ENCODE results near the gene IFT122.

IFT122 gene

GRCh38 chr3:129504471-129505100 is 64.6 kb downstream of the IFT122 start:
- Histone ChIP-seq H3K4me1 (no peaks in the 10 kb centered on the region), H3K27ac (no peak overlapping the region), H3K79me2 (no peaks in the 10 kb centered on the region)

GRCh38 chr3:129505341-129505740 is 65.3 kb downstream of the IFT122 start:
- H3K27me3 ChIP-seq (ENCODE audit: control insufficient read depth, insufficient read depth, low read length) = no peaks in the 10 kb centered on the region
- no peak for TF ChIP-seq CTCF (IDR thresholded peaks at IDR 0.05)
- H3K27ac ChIP-seq = no peak overlapping the region
- H3K4me3 ChIP-seq (ENCODE audit: low read depth, low read length) = no peak overlapping the region
- H3K9ac ChIP-seq = no peak overlapping the region
- no peaks in the 10 kb centered on the region for H3K9me3 ChIP-seq (ENCODE audit: control insufficient read depth, low read length)
- no peaks in the 10 kb centered on the region for H3K36me3 ChIP-seq (ENCODE audit: control insufficient read depth, insufficient read depth, low read length)
- H3K4me1 ChIP-seq = no peaks in the 10 kb centered on the region
- H3K4me2 ChIP-seq (ENCODE audit: low read length) = no peak overlapping the region
- no peak overlapping the region for H2AFZ ChIP-seq
- H3K79me2 ChIP-seq = no peaks in the 10 kb centered on the region

More at GRCh38 chr3:129504471-129505100, 64.6 kb downstream of the IFT122 start:
- H3K4me2 ChIP-seq (ENCODE audit: low read length) = no peak overlapping the region
- no peak overlapping the region for H3K4me3 ChIP-seq (ENCODE audit: low read depth, low read length)
- no peaks in the 10 kb centered on the region for H3K36me3 ChIP-seq (ENCODE audit: control insufficient read depth, insufficient read depth, low read length)
- no peak overlapping the region for H3K9ac ChIP-seq
- no peak overlapping the region for H2AFZ ChIP-seq
- H3K9me3 ChIP-seq (ENCODE audit: control insufficient read depth, low read length) = no peaks in the 10 kb centered on the region
- no peak for TF ChIP-seq CTCF (IDR thresholded peaks at IDR 0.05)
- no peaks in the 10 kb centered on the region for H3K27me3 ChIP-seq (ENCODE audit: control insufficient read depth, insufficient read depth, low read length)

GRCh38 chr3:129506231-129506742 is 66.3 kb downstream of the IFT122 start:
- Histone ChIP-seq H3K36me3 (ENCODE audit: control insufficient read depth, insufficient read depth, low read length) (no peaks in the 10 kb centered on the region), H3K27me3 (ENCODE audit: control insufficient read depth, insufficient read depth, low read length) (no peaks in the 10 kb centered on the region), H3K27ac (no peak overlapping the region), H2AFZ (no peak overlapping the region), H3K4me1 (no peaks in the 10 kb centered on the region), H3K79me2 (no peaks in the 10 kb centered on the region), H3K4me3 (ENCODE audit: low read depth, low read length) (no peak overlapping the region), H3K9ac (no peak overlapping the region), H3K9me3 (ENCODE audit: control insufficient read depth, low read length) (no peaks in the 10 kb centered on the region), H3K4me2 (ENCODE audit: low read length) (no peak overlapping the region)
- no peak for TF ChIP-seq CTCF (IDR thresholded peaks at IDR 0.05)

GRCh38 chr3:129507181-129507831 is 67.3 kb downstream of the IFT122 start:
- Histone ChIP-seq H3K4me1 (no peaks in the 10 kb centered on the region), H3K79me2 (no peaks in the 10 kb centered on the region), H3K27me3 (ENCODE audit: control insufficient read depth, insufficient read depth, low read length) (no peaks in the 10 kb centered on the region), H3K4me3 (ENCODE audit: low read depth, low read length) (no peak overlapping the region), H2AFZ (no peak overlapping the region), H3K9ac (no peak overlapping the region), H3K9me3 (ENCODE audit: control insufficient read depth, low read length) (no peaks in the 10 kb centered on the region), H3K36me3 (ENCODE audit: control insufficient read depth, insufficient read depth, low read length) (no peaks in the 10 kb centered on the region), H3K27ac (no peak overlapping the region), H3K4me2 (ENCODE audit: low read length) (no peak overlapping the region)
- TF ChIP-seq CTCF (IDR thresholded peaks at IDR 0.05) = no peak

All from parathyroid adenoma (tissue), 2 donors.